Tibial nerve (tissue), 3 donors: Measurements from ENCODE around the gene TCAF2.
"Not testable (repeated sequence)": the region's sequence is repeated elsewhere in the genome, so short reads cannot be mapped to it uniquely, and the experiment has no call there.

Source experiments
- POLR2A ChIP-seq, 2 donors: fragments of 450-650 bp; IDR thresholded peaks; one replicate each; pipeline ENCODE4 v1.6.1; 2017; ENCODE audit warnings: antibody characterized with exemption in 2 of 2, mild to moderate bottlenecking in 2 of 2, moderate library complexity in 2 of 2
- TF ChIP-seq, protein P1 (sequence below), 5 experiments: fragments of 200-600 bp in 3 of 5; fragments of 450-650 bp in 2 of 5; sonication (generic) in 3 of 5; IDR thresholded peaks; one replicate each; pipeline ENCODE4 v1.5.1; 2016 to 2019; ENCODE audit warnings: antibody characterized with exemption in 5 of 5, mild to moderate bottlenecking in 3 of 5, moderate library complexity in 2 of 5

DNA sequence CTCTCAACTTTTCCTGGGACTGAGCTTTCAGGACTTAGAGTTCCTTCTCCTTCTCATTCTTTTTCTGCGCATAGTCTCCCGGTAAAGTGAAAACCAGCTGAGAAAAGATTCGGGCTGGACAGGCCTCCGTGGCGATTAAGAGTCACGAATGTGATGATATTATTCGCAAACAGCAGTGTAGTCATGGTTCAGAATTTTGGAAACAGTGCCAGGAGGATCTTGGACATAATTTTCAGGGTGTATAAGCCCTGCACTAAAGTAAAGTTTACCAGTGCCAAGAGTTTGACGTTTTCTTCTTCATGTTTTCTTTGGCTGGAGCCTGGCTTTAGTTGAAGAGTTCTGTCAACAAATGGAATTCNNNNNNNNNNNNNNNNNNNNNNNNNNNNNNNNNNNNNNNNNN, 29.7 kb downstream of the TCAF2 start:
- TF ChIP-seq, protein P1, sequence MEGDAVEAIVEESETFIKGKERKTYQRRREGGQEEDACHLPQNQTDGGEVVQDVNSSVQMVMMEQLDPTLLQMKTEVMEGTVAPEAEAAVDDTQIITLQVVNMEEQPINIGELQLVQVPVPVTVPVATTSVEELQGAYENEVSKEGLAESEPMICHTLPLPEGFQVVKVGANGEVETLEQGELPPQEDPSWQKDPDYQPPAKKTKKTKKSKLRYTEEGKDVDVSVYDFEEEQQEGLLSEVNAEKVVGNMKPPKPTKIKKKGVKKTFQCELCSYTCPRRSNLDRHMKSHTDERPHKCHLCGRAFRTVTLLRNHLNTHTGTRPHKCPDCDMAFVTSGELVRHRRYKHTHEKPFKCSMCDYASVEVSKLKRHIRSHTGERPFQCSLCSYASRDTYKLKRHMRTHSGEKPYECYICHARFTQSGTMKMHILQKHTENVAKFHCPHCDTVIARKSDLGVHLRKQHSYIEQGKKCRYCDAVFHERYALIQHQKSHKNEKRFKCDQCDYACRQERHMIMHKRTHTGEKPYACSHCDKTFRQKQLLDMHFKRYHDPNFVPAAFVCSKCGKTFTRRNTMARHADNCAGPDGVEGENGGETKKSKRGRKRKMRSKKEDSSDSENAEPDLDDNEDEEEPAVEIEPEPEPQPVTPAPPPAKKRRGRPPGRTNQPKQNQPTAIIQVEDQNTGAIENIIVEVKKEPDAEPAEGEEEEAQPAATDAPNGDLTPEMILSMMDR (IDR thresholded peaks at IDR 0.05): not testable (repeated sequence)
- not testable (repeated sequence) for TF ChIP-seq POLR2A (IDR thresholded peaks at IDR 0.05)
